Small intestine (tissue), 7 donors: ENCODE results near the gene RAVER1. TPM values are rescaled to one million over a fixed set of nuclear protein-coding genes. Genes with fewer than 3 reads are reported as not detected.
"Not testable (repeated sequence)": the region's sequence is repeated elsewhere in the genome, so short reads cannot be mapped to it uniquely, and the experiment has no call there.

Experiments used
- DNase-seq, 2 donors: peaks; one replicate each; pipeline versions ENCODE4 v3.0.0 to v3.0.0-alpha.2; 2013
- FAIRE-seq: peaks from 2 replicates; lab custom pipeline; 2012; peaks lifted over from hg19 to GRCh38; lab: Jason Lieb, UNC
- H3K27ac ChIP-seq, 3 donors: one replicate each; pipeline ENCODE4 v1.5.1; 2013; ENCODE audit warnings: low read length in 2 of 3, mild to moderate bottlenecking in 2 of 3, control low read depth in 1 of 3, inconsistent platforms in 1 of 3, low read depth in 1 of 3, moderate library complexity in 1 of 3
- H3K27me3 ChIP-seq, 3 donors: one replicate each; pipeline ENCODE4 v1.6.1; 2013; ENCODE audit warnings: low read length in 3 of 3, inconsistent platforms in 1 of 3; ENCODE audit not compliant: control insufficient read depth in 3 of 3, insufficient read depth in 3 of 3
- H3K36me3 ChIP-seq, 3 donors: one replicate each; pipeline ENCODE4 v1.6.1; 2013; ENCODE audit warnings: low read length in 3 of 3, inconsistent platforms in 1 of 3, low read depth in 1 of 3, mild to moderate bottlenecking in 1 of 3, moderate library complexity in 1 of 3; ENCODE audit not compliant: control insufficient read depth in 3 of 3, insufficient read depth in 2 of 3
- H3K4me1 ChIP-seq, 3 donors: one replicate each; pipeline ENCODE4 v1.6.1; 2013; ENCODE audit warnings: low read length in 2 of 3, inconsistent platforms in 1 of 3, low read depth in 1 of 3, mild to moderate bottlenecking in 1 of 3, moderate library complexity in 1 of 3; ENCODE audit not compliant: control insufficient read depth in 3 of 3, insufficient read depth in 2 of 3
- H3K4me3 ChIP-seq, 3 donors: one replicate each; pipeline ENCODE4 v1.5.1; 2013; ENCODE audit warnings: low read length in 3 of 3, control low read depth in 1 of 3, inconsistent platforms in 1 of 3, low read depth in 1 of 3, mild to moderate bottlenecking in 1 of 3, moderate library complexity in 1 of 3
- H3K9me3 ChIP-seq, 2 donors: one replicate each; pipeline ENCODE4 v1.6.1; 2013; ENCODE audit warnings: low read depth in 1 of 2, low read length in 1 of 2; ENCODE audit not compliant: control insufficient read depth in 2 of 2, insufficient read depth in 1 of 2
- WGBS, 3 donors: extraction: QIAGEN DNeasy Blood & Tissue Kit; methylation state at CpG; one replicate each; pipeline ENCODE4 v1.1.7; 2013; 5-methylcytosine and 5-hydroxymethylcytosine counted together
- polyA plus RNA-seq, 4 donors: library from polyadenylated mRNA; stranded (reverse) in 3 of 4; unstranded in 1 of 4; fragments of 200-250 nt in 3 of 4; fragments of 120-200 nt in 1 of 4; gene quantifications; one replicate each; pipeline versions ENCODE4 v1.2.1 to v1.2.3, GENCODE V29; 2013
- donor health status: healthy with polysubstance abuse.
- donor health status: control.
- donor health status: control.
- donor health status: Bipolar disorder and iron deficiency.
- donor health status: healthy.

RAVER1 gene
- polyA plus RNA-seq, 4 donors: 14.1 to 50.0 (median 21.1) TPM

DNA sequence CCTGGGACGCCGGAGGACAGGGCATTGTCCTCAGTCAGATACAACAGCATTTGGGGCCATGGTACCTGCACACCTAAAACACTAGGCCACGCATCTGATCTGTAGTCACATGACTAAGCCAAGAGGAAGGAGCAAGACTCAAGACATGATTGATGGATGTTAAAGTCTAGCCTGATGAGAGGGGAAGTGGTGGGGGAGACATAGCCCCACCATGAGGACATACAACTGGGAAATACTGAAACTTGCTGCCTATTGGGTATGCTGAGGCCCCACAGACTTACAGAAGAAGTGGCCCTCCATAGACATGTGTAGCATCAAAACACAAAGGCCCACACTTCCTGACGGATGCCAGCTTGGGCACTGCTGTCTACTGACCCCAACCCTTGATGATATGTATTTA is 47.9 kb downstream of the RAVER1 start:
- Histone ChIP-seq H3K9me3 (no peaks in the 10 kb centered on the region), H3K27ac (no peak overlapping the region), H3K27me3 (peaks cover 0 to 38% (median 14%) of the 10 kb centered on the region in 3 donors), H3K4me1 (peaks cover 0 to 35% (median 0%) of the 10 kb centered on the region in 3 donors), H3K36me3 (peaks cover 0 to 27% (median 2%) of the 10 kb centered on the region in 3 donors), H3K4me3 (no peak overlapping the region)
- no peak for FAIRE-seq
- 88 to 92% (median 90%) methylated on average over 4 of the region's 4 CpGs for WGBS, 3 donors
- no peak for DNase-seq

DNA sequence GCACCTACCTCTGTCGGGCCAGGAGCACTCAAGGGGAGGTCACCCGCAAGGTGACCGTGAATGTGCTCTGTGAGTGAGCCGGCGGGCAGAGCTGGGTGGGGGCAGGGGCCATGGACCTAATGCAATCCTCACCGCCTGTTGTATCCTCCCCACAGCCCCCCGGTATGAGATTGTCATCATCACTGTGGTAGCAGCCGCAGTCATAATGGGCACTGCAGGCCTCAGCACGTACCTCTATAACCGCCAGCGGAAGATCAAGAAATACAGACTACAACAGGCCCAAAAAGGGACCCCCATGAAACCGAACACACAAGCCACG is 48.4 kb downstream of the RAVER1 start:
- DNase-seq (no peak), FAIRE-seq (no peak)
- Histone ChIP-seq H3K4me3 (no peak overlapping the region), H3K36me3 (peaks cover 0 to 27% (median 2%) of the 10 kb centered on the region in 3 donors), H3K4me1 (peaks cover 0 to 31% (median 0%) of the 10 kb centered on the region in 3 donors), H3K9me3 (no peaks in the 10 kb centered on the region), H3K27ac (no peak overlapping the region), H3K27me3 (peaks cover 0 to 33% (median 10%) of the 10 kb centered on the region in 3 donors)
- WGBS, 3 donors: 95 to 96% (median 96%) methylated on average over 13 of the region's 13 CpGs

- Histone ChIP-seq H3K27me3 (peaks cover 0 to 27% (median 6%) of the 10 kb centered on the region in 3 donors), H3K4me3 (no peak overlapping the region), H3K9me3 (no peaks in the 10 kb centered on the region), H3K36me3 (peaks cover 0 to 27% (median 2%) of the 10 kb centered on the region in 3 donors), H3K4me1 (peaks cover 0 to 28% (median 0%) of the 10 kb centered on the region in 3 donors), H3K27ac (no peak overlapping the region)
- WGBS, 3 donors: 90 to 93% (median 91%) methylated on average over 34 of the region's 34 CpGs
- no peak for DNase-seq
- FAIRE-seq: no peak
Measured at GRCh38 chr19:10284065-10284959, 49.0 kb downstream of the RAVER1 start.

DNA sequence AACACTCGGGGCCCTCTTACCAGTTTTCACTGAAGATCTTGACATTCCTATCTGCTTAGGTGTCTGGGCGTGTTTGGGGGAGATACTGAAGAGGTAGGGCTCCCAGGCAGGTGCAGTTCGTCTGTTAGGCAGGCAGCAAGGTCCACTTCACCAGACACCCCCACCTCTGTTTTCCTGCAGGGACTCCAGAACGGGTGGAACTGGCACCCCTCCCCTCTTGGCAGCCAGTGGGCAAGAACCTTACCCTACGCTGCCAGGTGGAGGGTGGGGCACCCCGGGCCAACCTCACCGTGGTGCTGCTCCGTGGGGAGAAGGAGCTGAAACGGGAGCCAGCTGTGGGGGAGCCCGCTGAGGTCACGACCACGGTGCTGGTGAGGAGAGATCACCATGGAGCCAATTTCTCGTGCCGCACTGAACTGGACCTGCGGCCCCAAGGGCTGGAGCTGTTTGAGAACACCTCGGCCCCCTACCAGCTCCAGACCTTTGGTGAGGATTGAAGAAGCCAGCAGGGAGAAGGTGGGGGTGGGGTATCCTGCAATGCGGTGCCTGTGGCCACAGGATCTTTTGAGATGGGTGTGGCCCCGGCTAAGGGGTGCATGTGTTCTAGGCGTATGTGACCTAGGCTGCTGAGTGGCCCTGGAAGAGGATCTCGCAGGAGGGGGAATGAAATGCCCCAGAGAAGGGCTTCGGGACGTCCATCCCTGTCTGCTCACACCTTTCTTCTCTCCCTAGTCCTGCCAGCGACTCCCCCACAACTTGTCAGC is 49.8 kb downstream of the RAVER1 start:
- Histone ChIP-seq H3K4me3 (no peak overlapping the region), H3K27ac (no peak overlapping the region), H3K4me1 (peaks cover 0 to 19% (median 0%) of the 10 kb centered on the region in 3 donors), H3K9me3 (no peaks in the 10 kb centered on the region), H3K36me3 (peaks cover 0 to 27% (median 2%) of the 10 kb centered on the region in 3 donors), H3K27me3 (peaks cover 0 to 24% (median 3%) of the 10 kb centered on the region in 3 donors)
- 29 to 72% (median 44%) methylated on average over 23 of the region's 23 CpGs for WGBS, 3 donors
- no peak for DNase-seq
- no peak for FAIRE-seq

- H3K36me3 ChIP-seq: peaks cover 0 to 29% (median 2%) of the 10 kb centered on the region in 3 donors
- not testable (repeated sequence) for DNase-seq, H3K27ac ChIP-seq, H3K4me1 ChIP-seq, H3K9me3 ChIP-seq, FAIRE-seq, H3K27me3 ChIP-seq, H3K4me3 ChIP-seq
- 84 to 93% (median 92%) methylated on average over 5 of the region's 5 CpGs for WGBS, 3 donors
Measured at GRCh38 chr19:10282043-10282442, 51.3 kb downstream of the RAVER1 start.

GRCh38 chr19:10279737-10280442 is 53.4 kb downstream of the RAVER1 start:
- Histone ChIP-seq H3K4me1 (no peaks in the 10 kb centered on the region), H3K27ac (no peak overlapping the region), H3K9me3 (no peaks in the 10 kb centered on the region), H3K27me3 (peaks cover 0 to 5% (median 0%) of the 10 kb centered on the region in 3 donors), H3K36me3 (peaks cover 0 to 25% (median 4%) of the 10 kb centered on the region in 3 donors), H3K4me3 (no peak overlapping the region)
- no peak for FAIRE-seq
- no peak for DNase-seq
- WGBS, 3 donors: 74 to 87% (median 76%) methylated on average over 5 of the region's 5 CpGs

GRCh38 chr19:10278935-10279334 is 54.4 kb downstream of the RAVER1 start:
- no peak for FAIRE-seq
- WGBS, 3 donors: 96 to 100% (median 99%) methylated on average over 1 of the region's 1 CpG

More at GRCh38 chr19:10278935-10279334, 54.4 kb downstream of the RAVER1 start:
- Histone ChIP-seq H3K27me3 (peaks cover 0 to 5% (median 0%) of the 10 kb centered on the region in 3 donors), H3K36me3 (peaks cover 0 to 19% (median 3%) of the 10 kb centered on the region in 3 donors), H3K4me1 (no peaks in the 10 kb centered on the region), H3K4me3 (no peak overlapping the region), H3K27ac (no peak overlapping the region), H3K9me3 (no peaks in the 10 kb centered on the region)
- DNase-seq: no peak
